Posterior cingulate gyrus (tissue), 11 donors: ENCODE measurements around the gene NKX2-2.

ENCODE experiments used
- DNase-seq, 10 donors: peaks; one replicate each; pipeline versions ENCODE4 v3.0.0 to v3.0.0-alpha.2; 2020 to 2021; ENCODE audit warnings: mixed read lengths in 3 of 10
- intact Hi-C: fragments of 100-400 bp; cut with DNase I; formaldehyde crosslinking; loops from one replicate; pipeline ENCODE4 v1.15.1; 2023

NKX2-2 gene

GRCh38 chr20:21522481-21523280 lies 8.8 kb upstream of the NKX2-2 start:
- intact Hi-C loops, result loop anchor here (5.0 kb wide), 2 partner anchors 95 to 285 kb away; no protein-coding TSS in a partner anchor
- DNase-seq, result peak in 5 of 10 donors; percentile 41 to 94 (median 85)

- peak in 3 of 10 donors; percentile 53 to 89 (median 77) for DNase-seq
- intact Hi-C loops, result loop anchor here (1.0 to 5.0 kb wide), 3 partner anchors 16 to 285 kb away; no protein-coding TSS in a partner anchor
Observed at GRCh38 chr20:21521596-21522480, 8.0 kb upstream of the NKX2-2 start.

GRCh38 chr20:21520702-21521595 lies 7.1 kb upstream of the NKX2-2 start:
- peak in 6 of 10 donors; percentile 46 to 94 (median 82) for DNase-seq

GRCh38 chr20:21519136-21519584 lies 5.3 kb upstream of the NKX2-2 start:
- no peak for DNase-seq
- intact Hi-C loops, result loop anchor here (5.0 kb wide), 1 partner anchor 417 kb away; no protein-coding TSS in a partner anchor

More at GRCh38 chr20:21520702-21521595, 7.1 kb upstream of the NKX2-2 start:
- intact Hi-C loops, result loop anchor here (1.0 to 5.0 kb wide), 3 partner anchors 15 to 284 kb away; no protein-coding TSS in a partner anchor

DNA sequence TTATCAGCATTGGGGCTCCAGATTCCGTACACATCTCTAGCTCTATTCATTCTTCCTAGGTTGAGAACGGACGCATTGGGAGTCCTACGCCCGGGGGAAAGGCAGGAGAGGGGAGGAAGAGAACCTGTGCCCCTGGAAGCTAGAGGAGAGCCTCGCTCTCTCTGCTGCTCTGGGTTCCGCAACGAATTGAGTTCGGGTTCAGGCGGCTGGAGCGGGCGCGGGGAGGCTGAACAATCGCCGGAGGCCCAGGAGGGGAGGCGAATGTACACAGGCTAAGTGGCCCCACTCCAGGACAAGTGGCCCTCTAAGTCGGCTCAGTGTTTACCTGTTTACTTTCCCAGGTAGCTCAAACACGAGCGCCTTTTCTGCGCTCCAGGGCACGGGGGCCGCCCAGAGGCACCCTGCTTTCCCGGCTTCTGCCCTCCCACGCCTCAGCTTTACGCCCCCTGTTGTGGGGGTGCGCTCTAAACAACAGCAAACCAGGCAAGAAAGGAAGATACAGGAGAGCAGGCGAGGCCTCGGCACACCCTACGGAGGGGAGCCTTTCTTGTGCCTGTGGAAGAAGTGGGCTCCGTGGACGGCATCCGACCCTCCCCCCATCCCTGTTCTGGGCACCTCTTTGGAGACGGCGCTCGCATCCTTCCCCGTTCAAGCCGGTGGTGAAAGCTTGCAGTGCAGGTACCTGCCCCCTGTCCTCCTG lies 4.6 kb upstream of the NKX2-2 start:
- intact Hi-C loops, result loop anchor here (5.0 kb wide), 1 partner anchor 416 kb away; no protein-coding TSS in a partner anchor
- peak in 1 of 10 donors; percentile 56 for DNase-seq

DNA sequence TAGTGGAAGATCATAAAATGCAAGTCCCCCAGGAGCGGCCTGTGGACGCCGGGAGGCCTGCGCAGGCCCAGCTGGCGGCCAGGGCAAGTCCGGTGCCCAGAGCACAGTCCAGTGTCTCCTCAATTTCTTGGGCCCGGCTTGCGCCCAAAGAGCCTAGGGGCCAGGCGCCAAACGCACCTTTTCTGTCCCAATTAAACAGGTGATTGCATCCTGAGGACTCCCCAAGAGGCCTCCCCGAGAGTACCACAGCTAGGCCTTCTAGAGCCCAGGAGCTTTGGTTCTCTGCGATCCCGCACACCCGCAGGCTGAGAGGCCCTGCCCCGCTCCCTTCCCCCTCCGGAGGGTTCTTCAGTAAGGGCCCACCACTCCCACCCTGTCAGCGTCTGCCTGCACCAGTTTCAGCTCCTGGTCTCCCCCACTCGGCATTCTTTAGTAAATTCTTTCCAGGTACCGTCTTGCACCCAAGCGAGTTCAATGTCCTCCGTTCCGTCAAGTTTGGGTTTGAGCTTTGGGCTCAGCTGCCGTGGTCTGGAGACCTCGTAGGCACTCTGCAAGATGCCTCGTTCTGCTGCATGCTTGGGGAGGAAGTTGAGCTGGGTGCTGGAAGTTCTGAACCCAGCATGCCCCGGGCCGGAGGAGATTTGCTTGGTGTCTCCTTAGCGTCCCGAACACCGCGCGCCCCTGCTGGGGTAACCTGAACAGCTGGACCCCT lies 3.9 kb upstream of the NKX2-2 start:
- intact Hi-C loops, result loop anchor here (5.0 kb wide), 1 partner anchor 415 kb away; no protein-coding TSS in a partner anchor
- peak in 1 of 10 donors; percentile 44 for DNase-seq

GRCh38 chr20:21516861-21517565 lies 3.1 kb upstream of the NKX2-2 start:
- peak in 1 of 10 donors; percentile 79 for DNase-seq
- intact Hi-C loops, result loop anchor here (5.0 kb wide), 1 partner anchor 415 kb away; no protein-coding TSS in a partner anchor

DNA sequence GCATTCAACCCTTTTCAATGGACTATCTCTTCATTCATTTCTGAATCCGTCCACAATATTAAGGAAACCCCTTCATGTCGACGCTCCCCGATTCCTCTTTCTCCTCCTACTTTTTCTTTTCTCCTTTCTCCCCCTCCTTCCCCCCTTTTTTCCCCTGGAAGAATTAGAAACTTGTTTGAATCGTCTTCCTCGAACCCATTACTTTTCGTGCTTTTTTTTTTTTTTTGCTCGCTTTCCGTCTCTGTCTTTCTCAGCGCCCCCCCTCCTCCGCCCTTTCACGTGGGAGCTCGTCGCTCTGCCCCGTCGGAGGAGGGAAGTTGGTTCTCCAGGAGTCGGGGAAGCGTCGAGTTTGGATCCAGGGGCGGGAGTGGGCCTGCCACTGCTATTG lies 2.3 kb upstream of the NKX2-2 start:
- intact Hi-C loops, result loop anchor here (5.0 kb wide), 1 partner anchor 414 kb away; no protein-coding TSS in a partner anchor

GRCh38 chr20:21515300-21516179 lies 1.7 kb upstream of the NKX2-2 start:
- DNase-seq, result peak in 4 of 10 donors; percentile 50 to 88 (median 84)
- intact Hi-C loops, result loop anchor here (5.0 kb wide), 1 partner anchor 413 kb away; no protein-coding TSS in a partner anchor

More for the DNA sequence above, 2.3 kb upstream of the NKX2-2 start:
- DNase-seq, result no peak

GRCh38 chr20:21514553-21515251 lies 838 bp upstream of the NKX2-2 start:
- peak in 3 of 10 donors; percentile 45 to 83 (median 79) for DNase-seq
- intact Hi-C loops, result loop anchor here (5.0 kb wide), 1 partner anchor 412 kb away; no protein-coding TSS in a partner anchor

DNA sequence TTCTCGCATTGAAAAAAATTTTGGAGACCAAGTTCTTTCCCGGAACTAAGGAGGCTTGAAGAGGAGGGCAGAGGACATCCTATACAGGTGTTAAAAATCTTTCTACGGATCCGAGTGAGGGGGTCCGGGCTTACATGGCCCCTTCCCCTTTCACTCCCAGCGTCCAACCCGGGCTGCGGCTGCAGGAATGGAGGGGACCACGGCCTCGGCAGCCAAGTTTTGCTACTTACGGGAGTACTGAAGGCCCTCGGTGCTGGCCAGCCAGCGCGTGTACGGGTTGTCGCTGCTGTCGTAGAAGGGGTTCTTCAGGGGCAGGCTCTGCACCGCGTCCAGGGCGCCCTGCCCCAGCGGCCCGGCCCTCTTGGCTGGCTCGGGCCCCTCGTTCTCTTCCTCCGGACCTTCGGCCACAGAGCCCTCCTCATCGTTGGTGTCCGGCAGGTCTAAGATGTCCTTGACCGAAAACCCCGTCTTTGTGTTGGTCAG lies 642 bp downstream of the NKX2-2 start:
- intact Hi-C loops, result no loop called here
- DNase-seq, result peak in 3 of 10 donors; percentile 45 to 89 (median 85)

DNA sequence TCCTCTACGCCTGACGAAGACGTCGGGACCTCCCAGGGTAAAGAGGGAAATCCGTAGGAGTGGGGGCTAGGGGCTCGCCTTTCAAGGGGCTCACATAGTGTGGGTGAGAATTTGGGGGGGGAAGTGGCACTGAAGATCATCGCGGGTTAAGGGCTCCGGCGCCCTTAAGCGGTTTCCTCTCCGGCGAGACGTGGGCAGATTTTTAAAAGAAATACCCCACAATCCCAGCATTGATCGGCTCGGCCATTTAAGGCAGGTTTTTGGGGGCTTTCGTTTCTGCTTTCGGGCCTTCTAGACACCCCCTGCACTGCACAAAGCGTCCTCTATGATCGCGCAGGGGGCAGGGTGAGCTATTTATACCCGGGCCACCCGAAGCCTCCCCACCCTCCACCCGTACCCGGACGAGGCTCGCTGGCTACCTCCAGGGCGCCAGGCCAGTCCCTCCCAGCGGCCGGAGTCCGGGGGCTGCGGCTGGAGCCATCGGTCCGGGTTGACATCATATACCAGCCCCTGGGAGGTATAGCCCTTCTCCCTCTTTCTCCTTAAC lies 1.2 kb downstream of the NKX2-2 start:
- intact Hi-C loops, result no loop called here
- DNase-seq, result peak in 5 of 10 donors; percentile 58 to 91 (median 82)

DNA sequence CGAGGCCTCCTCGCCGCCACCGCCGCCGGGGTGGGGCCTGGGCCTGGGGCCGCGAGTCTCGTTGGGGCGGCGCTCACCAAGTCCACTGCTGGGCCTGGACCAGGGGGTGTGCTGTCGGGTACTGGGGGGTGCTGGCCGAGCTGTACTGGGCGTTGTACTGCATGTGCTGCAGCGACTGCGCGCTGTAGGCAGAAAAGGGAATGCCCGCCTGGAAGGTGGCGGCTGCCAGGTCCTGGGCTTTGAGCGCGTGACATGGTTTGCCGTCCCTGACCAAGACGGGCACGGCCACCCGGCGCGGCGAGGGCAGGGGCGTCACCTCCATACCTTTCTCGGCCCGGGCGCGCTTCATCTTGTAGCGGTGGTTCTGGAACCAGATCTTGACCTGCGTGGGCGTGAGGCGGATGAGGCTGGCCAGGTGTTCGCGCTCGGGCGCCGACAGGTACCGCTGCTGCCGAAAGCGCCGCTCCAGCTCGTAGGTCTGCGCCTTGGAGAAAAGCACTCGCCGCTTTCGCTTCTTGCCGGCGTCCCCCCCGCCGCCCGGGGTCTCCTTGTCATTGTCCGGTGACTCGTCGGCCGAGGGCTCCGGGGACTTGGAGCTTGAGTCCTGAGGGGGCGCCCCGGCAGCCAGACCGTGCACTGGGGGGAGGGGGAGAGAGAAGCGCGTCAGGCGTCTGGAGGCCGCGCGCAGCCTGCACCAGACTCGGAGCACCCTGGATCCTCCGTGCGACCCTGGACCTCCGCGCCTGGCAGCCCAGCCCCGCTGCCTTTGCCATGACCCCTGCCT lies 1.8 kb downstream of the NKX2-2 start:
- intact Hi-C loops, result no loop called here
- DNase-seq, result peak in 2 of 10 donors; percentile 50 to 87

DNA sequence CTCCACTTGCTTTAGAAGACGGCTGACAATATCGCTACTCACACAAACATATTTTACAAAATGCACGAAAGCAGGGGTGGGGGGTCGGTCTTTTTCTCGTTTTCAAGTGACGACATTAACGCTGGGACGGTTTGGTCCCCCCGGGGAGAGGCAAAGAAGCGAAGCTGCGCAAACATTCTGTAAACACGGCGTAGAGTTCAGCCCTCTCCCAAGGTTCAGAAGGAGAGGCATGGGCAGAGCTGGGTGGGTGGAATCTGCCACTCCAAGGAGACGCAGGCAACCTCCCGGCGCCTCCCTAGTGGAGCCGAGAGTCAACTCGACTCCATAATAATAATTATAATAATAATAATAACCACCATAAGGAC lies 2.4 kb downstream of the NKX2-2 start:
- intact Hi-C loops, result no loop called here
- peak in 1 of 10 donors; percentile 42 for DNase-seq
